ENCODE results near the gene AFAP1L1. TPM values are rescaled to one million over a fixed set of nuclear protein-coding genes. Genes with fewer than 3 reads are reported as not detected.

AFAP1L1 gene
- total RNA-seq, 4 donors from 2014 or later = 4.8 to 11.6 (median 7.3) TPM

DNA sequence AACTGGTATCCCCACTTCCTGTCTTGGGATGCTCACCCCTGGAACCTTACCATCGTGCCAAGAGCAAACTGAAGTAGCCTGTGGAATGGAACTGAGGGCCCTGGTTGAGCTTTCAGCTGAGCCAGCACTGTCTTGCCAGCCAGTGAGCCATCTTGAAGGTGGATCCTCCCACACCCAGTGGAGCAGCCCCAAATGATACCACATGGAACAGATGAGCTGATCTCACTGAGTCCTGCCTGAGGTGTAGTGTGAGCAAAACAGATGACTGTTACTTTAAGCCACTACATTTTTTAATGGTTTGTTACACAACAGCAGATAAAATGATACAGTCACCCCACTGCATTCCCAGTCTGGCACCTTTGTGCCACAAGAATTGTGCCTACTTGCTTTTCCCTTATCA lies 84.0 kb downstream of the AFAP1L1 start:
- Histone ChIP-seq H3K27me3 (no peaks in the 10 kb centered on the region), H3K27ac (no peak overlapping the region), H3K9me3 (no peaks in the 10 kb centered on the region), H3K4me3 (no peak overlapping the region), H3K36me3 (peaks cover 37% of the 10 kb centered on the region), H3K4me1 (peaks cover 20% of the 10 kb centered on the region)
- DNase-seq (ENCODE audit: low spot score in 2 of 2) = no peak
- 80% methylated on average over 1 of the region's 1 CpG for WGBS
- TF ChIP-seq, protein P1, sequence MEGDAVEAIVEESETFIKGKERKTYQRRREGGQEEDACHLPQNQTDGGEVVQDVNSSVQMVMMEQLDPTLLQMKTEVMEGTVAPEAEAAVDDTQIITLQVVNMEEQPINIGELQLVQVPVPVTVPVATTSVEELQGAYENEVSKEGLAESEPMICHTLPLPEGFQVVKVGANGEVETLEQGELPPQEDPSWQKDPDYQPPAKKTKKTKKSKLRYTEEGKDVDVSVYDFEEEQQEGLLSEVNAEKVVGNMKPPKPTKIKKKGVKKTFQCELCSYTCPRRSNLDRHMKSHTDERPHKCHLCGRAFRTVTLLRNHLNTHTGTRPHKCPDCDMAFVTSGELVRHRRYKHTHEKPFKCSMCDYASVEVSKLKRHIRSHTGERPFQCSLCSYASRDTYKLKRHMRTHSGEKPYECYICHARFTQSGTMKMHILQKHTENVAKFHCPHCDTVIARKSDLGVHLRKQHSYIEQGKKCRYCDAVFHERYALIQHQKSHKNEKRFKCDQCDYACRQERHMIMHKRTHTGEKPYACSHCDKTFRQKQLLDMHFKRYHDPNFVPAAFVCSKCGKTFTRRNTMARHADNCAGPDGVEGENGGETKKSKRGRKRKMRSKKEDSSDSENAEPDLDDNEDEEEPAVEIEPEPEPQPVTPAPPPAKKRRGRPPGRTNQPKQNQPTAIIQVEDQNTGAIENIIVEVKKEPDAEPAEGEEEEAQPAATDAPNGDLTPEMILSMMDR (IDR thresholded peaks at IDR 0.05) = no peak
- TF ChIP-seq POLR2AphosphoS5 (IDR thresholded peaks at IDR 0.05) (no peak), EP300 (IDR thresholded peaks at IDR 0.05) (no peak), POLR2A (IDR thresholded peaks at IDR 0.05) (no peak)

DNA sequence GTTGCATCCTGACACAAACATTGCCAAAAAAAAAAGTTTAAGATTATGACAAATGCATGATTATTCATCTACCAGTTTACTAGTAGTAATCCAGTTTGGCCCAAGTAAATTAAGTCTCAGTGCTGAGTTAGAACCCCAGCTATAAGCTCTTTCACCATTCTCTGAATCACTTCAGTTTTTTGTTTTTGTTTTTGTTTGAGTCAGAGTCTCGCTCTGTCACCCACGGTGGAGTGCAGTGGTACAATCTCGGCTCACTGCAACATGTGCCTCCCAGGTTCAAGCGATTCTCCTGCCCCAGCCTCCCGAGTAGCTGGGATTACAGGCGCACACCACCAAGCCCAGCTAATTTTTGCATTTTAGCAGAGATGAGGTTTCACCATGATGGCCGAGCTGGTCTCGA lies 84.7 kb downstream of the AFAP1L1 start:
- DNase-seq (ENCODE audit: low spot score in 2 of 2) = no peak
- WGBS = 94% methylated on average over 8 of the region's 8 CpGs
- Histone ChIP-seq H3K27ac (no peak overlapping the region), H3K36me3 (peaks cover 30% of the 10 kb centered on the region), H3K4me1 (peaks cover 20% of the 10 kb centered on the region), H3K9me3 (no peaks in the 10 kb centered on the region), H3K4me3 (no peak overlapping the region), H3K27me3 (no peaks in the 10 kb centered on the region)
- TF ChIP-seq, protein P1 (IDR thresholded peaks at IDR 0.05) = no peak
- TF ChIP-seq POLR2A (IDR thresholded peaks at IDR 0.05) = no peak
- TF ChIP-seq EP300 (IDR thresholded peaks at IDR 0.05) = no peak
- TF ChIP-seq POLR2AphosphoS5 (IDR thresholded peaks at IDR 0.05) = no peak

DNA sequence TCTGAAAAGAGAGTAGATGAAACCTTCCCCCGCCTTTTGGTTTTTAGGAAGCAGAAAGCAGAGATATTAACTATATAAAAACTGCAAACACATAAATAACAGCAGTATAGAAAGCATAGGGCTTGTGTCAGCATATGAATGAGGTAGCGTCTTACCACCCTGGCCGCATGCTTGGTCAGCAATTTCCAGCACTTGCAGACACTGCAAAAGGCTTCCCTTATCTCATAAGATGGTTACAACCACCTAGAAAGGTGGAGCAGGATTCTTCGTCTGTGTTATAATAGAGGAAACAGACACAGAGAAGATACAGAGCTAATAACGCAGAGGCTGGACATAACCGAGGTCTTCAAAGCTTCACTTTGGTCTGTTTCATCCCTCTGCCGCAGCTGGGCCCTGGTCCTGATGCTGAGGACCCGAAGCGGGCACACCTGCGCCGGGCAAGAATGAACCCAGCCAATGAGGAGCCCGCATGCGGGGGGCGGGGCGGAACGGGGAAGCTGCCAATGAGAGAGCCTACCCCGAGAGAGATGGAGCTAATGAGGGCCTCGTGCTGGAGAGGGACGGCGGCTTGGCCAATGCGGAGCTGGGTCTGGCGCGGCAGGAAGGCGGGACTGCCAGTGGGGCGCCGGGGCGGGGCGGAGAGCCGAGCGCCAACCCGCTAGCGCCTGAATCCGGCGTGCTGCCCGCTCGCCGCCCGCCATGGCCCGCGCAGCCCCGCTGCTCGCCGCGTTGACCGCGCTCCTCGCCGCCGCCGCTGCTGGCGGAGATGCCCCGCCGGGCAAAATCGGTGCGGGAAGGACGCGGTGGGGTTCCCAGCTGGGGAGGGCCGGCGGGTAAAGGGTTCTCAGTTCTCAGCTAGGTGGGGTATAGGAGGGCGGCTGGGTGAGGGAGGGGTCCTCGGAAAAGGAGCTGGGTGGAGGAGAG lies 86.0 kb downstream of the AFAP1L1 start, which contains the start of gene PCYOX1L:
Gene PCYOX1L, plus strand, starts transcription at position 677 of the 924 bp plus-strand sequence. Its CDS starts 23 bp downstream, at position 700.
- WGBS = 5% methylated on average over 23 of the region's 61 CpGs
- H3K4me3 ChIP-seq = peak within 1 kb of the TSS; percentile 68
- peak; percentile 96 for DNase-seq (ENCODE audit: low spot score in 2 of 2)
- no peaks in the 10 kb centered on the region for H3K9me3 ChIP-seq
- H3K27me3 ChIP-seq = no peaks in the 10 kb centered on the region
- H3K4me1 ChIP-seq = peaks cover 20% of the 10 kb centered on the region
- H3K36me3 ChIP-seq = peaks cover 18% of the 10 kb centered on the region
- H3K27ac ChIP-seq = peak within 1 kb of the TSS; percentile 71
- TF ChIP-seq POLR2AphosphoS5 (IDR thresholded peaks at IDR 0.05) = no peak
- TF ChIP-seq, protein P1 (IDR thresholded peaks at IDR 0.05) = no peak
- TF ChIP-seq POLR2A (IDR thresholded peaks at IDR 0.05) = peak in 1 of 2 donors; percentile 25

DNA sequence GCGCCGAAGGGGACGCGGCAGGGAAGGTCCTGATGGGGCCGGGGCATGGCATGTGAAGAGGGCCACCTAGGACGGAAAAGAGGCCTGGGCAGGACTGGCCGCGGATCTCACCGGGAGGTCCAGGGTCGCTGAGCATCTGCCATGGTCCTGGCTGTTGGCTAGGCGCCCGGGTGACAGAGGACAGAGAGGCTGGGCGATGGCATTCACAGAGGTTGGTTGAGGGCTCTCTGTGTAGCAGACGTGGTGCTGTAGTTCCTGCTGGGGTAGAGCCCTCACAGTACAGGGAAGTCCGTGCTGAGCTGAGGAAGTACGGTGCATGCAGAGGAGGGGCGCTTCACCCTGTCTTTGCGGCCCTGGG lies 86.6 kb downstream of the AFAP1L1 start:
- H3K27me3 ChIP-seq = no peaks in the 10 kb centered on the region
- no peaks in the 10 kb centered on the region for H3K9me3 ChIP-seq
- peak overlapping the region; percentile 71 for H3K27ac ChIP-seq
- TF ChIP-seq POLR2A (IDR thresholded peaks at IDR 0.05) = no peak
- no peak for TF ChIP-seq POLR2AphosphoS5 (IDR thresholded peaks at IDR 0.05)
- no peak for TF ChIP-seq EP300 (IDR thresholded peaks at IDR 0.05)
- TF ChIP-seq, protein P1 (IDR thresholded peaks at IDR 0.05) = no peak
- WGBS = under 1% methylated on average over 13 of the region's 18 CpGs
- H3K36me3 ChIP-seq = peaks cover 15% of the 10 kb centered on the region
- peak overlapping the region; percentile 68 for H3K4me3 ChIP-seq
- peaks cover 20% of the 10 kb centered on the region for H3K4me1 ChIP-seq
- peak in 1 of 2 donors; percentile 85 for DNase-seq (ENCODE audit: low spot score in 2 of 2)

DNA sequence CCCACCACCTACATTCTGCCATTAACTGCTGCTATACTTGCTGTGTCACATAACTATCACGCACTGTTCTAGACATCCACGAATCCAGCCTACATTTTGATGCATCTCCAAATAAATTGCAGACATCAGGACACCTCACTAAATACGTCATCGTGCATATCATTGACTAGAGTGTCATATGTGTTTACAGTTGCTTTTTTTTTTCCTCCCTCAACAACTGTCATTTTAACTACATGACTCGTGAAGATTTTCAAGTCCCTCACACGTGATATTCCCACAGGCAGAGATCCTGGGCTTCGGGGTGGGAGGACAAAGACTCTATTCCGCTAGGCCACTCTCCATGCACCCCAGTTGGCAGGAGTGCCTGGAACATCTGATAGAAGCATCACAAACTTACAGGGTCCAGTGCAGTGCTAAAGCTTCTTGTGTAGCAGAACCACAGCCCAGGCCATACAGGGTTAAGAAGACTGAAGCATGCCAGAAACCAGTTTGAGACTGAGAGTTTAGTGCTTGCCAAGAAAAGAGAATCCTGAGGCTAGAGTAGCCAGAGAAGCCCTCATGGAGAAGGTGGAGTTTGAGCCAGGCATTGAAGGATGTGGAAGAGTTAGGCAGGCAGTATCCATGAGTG lies 87.3 kb downstream of the AFAP1L1 start:
- Histone ChIP-seq H3K27me3 (no peaks in the 10 kb centered on the region), H3K4me3 (peak overlapping the region; percentile 68), H3K27ac (no peak overlapping the region), H3K4me1 (peaks cover 20% of the 10 kb centered on the region), H3K9me3 (no peaks in the 10 kb centered on the region), H3K36me3 (peaks cover 10% of the 10 kb centered on the region)
- WGBS = 70% methylated on average over 8 of the region's 8 CpGs
- no peak for DNase-seq (ENCODE audit: low spot score in 2 of 2)
- TF ChIP-seq POLR2A (IDR thresholded peaks at IDR 0.05) (no peak), POLR2AphosphoS5 (IDR thresholded peaks at IDR 0.05) (no peak), EP300 (IDR thresholded peaks at IDR 0.05) (no peak)
- TF ChIP-seq, protein P1 (IDR thresholded peaks at IDR 0.05) = no peak
